HL-60 (cell line): ENCODE measurements around the gene SH3PXD2A.
A peak's percentile ranks its signal among the peaks of the same experiment; 100 is the strongest.

Experiments used
- DNase-seq, 2 experiments: peaks; one replicate each; pipeline ENCODE4 v3.0.0-alpha.2; 2010 to 2020; ENCODE audit warnings: low read depth in 1 of 2, low spot score in 1 of 2
- H3K27ac ChIP-seq: fragments of 250-450 bp; sonication (Bioruptor Pico); replicated peaks from 2 replicates; pipeline ENCODE4 v1.5.1; 2020; ENCODE audit warnings: mild to moderate bottlenecking, moderate library complexity
- H3K27me3 ChIP-seq: fragments of 250-450 bp; sonication (Bioruptor Pico); 2 replicates; pipeline ENCODE4 v1.5.1; 2021; ENCODE audit warnings: mild to moderate bottlenecking, moderate library complexity; ENCODE audit not compliant: insufficient read depth, poor library complexity, severe bottlenecking
- H3K4me3 ChIP-seq: replicated peaks from 2 replicates; pipeline ENCODE4 v1.5.1; 2011; ENCODE audit warnings: mild to moderate bottlenecking, control low read depth, low read length; ENCODE audit not compliant: insufficient read depth
- GABPA ChIP-seq: IDR thresholded peaks from 2 replicates; pipeline ENCODE4 v1.6.1; 2012; ENCODE audit warnings: low read depth
- POLR2AphosphoS5 ChIP-seq: IDR thresholded peaks from 2 replicates; pipeline ENCODE4 v1.6.1; 2012; ENCODE audit warnings: low read depth
- REST ChIP-seq: IDR thresholded peaks from 2 replicates; pipeline ENCODE4 v1.6.1; 2012; ENCODE audit warnings: low read depth; ENCODE audit not compliant: insufficient replicate concordance
- SPI1 ChIP-seq: IDR thresholded peaks from 2 replicates; pipeline ENCODE4 v1.6.1; 2012; ENCODE audit warnings: low read depth, mild to moderate bottlenecking, borderline replicate concordance
- TF ChIP-seq, protein P1 (sequence below): IDR thresholded peaks from one replicate; pipeline ENCODE4 v1.5.1; 2011; ENCODE audit warnings: low read length, control low read depth, inconsistent platforms; ENCODE audit not compliant: insufficient read depth

The SH3PXD2A gene

DNA sequence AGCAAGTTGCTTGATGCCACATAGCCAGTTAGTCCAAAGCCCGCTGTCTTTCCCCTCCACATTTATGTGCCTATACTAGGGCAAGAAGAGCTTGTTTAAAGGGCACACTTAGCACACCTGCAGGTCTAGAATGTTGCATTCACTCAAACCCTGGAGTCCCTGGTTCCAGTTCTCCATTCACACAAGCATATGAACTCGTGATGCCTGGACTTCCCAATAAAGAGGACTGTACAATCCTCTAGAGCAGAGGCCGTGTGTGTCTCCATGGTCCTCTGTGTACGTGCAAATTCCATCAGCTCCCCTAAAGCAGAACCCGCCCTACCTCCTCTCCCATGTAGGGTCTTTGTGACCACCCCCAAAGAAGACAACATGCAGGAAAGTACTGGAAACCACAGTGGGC lies 3.0 kb upstream of the SH3PXD2A start:
- H3K27me3 ChIP-seq = no peaks in the 10 kb centered on the region
- no peak overlapping the region for H3K4me3 ChIP-seq
- no peak for DNase-seq
- TF ChIP-seq POLR2AphosphoS5 (no peak), REST (no peak), GABPA (no peak), SPI1 (no peak)
- TF ChIP-seq, protein P1, sequence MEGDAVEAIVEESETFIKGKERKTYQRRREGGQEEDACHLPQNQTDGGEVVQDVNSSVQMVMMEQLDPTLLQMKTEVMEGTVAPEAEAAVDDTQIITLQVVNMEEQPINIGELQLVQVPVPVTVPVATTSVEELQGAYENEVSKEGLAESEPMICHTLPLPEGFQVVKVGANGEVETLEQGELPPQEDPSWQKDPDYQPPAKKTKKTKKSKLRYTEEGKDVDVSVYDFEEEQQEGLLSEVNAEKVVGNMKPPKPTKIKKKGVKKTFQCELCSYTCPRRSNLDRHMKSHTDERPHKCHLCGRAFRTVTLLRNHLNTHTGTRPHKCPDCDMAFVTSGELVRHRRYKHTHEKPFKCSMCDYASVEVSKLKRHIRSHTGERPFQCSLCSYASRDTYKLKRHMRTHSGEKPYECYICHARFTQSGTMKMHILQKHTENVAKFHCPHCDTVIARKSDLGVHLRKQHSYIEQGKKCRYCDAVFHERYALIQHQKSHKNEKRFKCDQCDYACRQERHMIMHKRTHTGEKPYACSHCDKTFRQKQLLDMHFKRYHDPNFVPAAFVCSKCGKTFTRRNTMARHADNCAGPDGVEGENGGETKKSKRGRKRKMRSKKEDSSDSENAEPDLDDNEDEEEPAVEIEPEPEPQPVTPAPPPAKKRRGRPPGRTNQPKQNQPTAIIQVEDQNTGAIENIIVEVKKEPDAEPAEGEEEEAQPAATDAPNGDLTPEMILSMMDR = no peak
- H3K27ac ChIP-seq = no peak overlapping the region

DNA sequence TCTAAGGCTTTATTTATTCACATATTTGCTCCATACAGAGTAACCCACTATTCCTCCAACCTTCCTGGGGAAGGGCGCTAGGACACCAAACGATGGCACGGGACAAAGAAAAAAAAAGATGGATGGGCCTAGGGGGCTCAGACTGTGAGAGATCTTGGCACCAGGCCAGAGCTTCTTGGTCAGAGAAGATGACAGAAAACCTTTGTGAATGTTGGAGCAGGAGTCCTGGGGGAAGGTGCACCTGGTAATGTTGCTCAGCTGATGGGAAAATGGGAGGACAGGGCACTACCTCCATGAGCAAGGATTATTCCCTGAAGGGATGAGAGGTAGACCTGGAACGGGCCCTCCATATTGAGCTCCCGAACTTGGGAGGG lies 1.4 kb upstream of the SH3PXD2A start:
- no peak for DNase-seq
- Histone ChIP-seq H3K27me3 (no peaks in the 10 kb centered on the region), H3K4me3 (no peak overlapping the region), H3K27ac (no peak overlapping the region)
- TF ChIP-seq POLR2AphosphoS5 (no peak), GABPA (no peak), REST (no peak), SPI1 (no peak)
- TF ChIP-seq, protein P1 = no peak

DNA sequence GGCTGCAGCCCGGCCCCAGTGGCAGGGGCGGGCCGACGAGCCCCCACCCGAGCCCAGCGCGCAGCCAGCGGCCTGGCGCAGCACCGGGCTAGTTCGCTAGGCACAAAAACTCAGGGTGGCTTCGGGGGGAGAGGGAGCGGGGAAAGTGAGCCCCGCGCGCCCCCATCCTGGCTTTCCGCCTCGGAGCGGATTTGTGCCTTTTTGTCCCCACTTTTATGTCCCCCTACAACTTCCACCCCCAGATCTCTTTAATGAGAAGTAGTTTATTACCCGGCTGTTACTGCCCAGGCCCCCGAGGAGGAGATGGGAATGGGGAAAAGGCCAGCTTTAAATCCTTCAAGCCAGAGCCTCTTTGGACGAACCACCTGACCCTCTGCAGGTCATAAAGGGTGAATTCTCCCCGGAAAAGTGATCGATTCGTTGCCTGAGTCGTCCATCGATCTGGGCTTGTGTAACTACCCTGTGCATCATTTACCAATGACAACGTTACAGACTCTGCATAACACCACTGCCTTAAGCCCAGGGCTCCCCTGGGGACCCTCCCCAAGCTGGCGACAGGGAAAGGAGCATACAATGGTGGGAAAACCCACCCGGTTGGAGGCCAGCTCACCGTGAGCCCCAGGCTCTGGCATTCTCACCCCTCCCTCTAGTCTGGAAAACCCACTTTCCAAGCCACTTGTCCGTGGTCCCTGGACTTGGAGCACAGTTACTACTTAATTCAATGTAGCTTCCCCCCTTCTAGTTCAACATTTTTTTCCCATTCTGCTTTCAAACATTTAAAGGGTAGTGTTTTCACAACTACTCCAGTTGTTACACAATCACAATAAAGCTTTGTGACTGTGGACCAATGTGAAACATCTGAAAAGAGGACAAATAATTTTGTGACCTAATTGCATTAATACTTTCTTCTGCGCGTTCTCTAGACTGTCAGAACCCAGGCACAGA lies 748 bp upstream of the SH3PXD2A start:
- no peaks in the 10 kb centered on the region for H3K27me3 ChIP-seq
- H3K27ac ChIP-seq = no peak overlapping the region

More for the DNA sequence above, 748 bp upstream of the SH3PXD2A start:
- no peak for DNase-seq
- peak overlapping the region; percentile 44; the same call in 1 of the 2 replicates for H3K4me3 ChIP-seq
- TF ChIP-seq POLR2AphosphoS5 = no peak
- TF ChIP-seq, protein P1 = no peak
- TF ChIP-seq REST = no peak
- TF ChIP-seq SPI1 = no peak
- no peak for TF ChIP-seq GABPA
